IMR-90 (cell line): ENCODE data around the gene KIF18B. TPM values are rescaled to one million over a fixed set of nuclear protein-coding genes. Genes with fewer than 3 reads are reported as not detected.

Source experiments
- ATAC-seq: fragments of 200-7000 bp; cut with Tn5 transposase; 2 replicates; pipeline ENCODE4 v1.9.1; 2020; ENCODE audit warnings: low read depth, mild to moderate bottlenecking, moderate library complexity
- BruUV-seq: library from RNA; stranded (reverse); fragments of 400-500 nt; replicated peaks from 2 replicates; lab custom pipeline; 2021; lab: Mats Ljungman, UMichigan
- CTCF ChIA-PET: fragments of 300-600 bp; formaldehyde crosslinking; extraction: SDS; loops from one replicate; lab custom pipeline; 2021; ENCODE audit warnings: antibody characterized with exemption; lab: Yijun Ruan, JAX
- POLR2A ChIA-PET: fragments of 300-600 bp; sonication (Branson Sonifier 250); formaldehyde crosslinking; loops from one replicate; lab custom pipeline; 2022; ENCODE audit warnings: antibody characterized with exemption; ENCODE audit not compliant: unreplicated experiment; lab: Charles Lee
- DNase-seq: peaks from one replicate; pipeline ENCODE4 v3.0.0; 2013
- H2AFZ ChIP-seq: replicated peaks from 2 replicates; pipeline ENCODE3; 2013; ENCODE audit warnings: low read length, mild to moderate bottlenecking; ENCODE audit not compliant: poor library complexity
- H2AK5ac ChIP-seq: 2 replicates; pipeline ENCODE4 v1.6.1; 2013; ENCODE audit warnings: low read depth, low read length, inconsistent platforms
- H2AK9ac ChIP-seq: replicated peaks from 2 replicates; pipeline ENCODE3; 2013; ENCODE audit warnings: mild to moderate bottlenecking, low read depth, low read length, moderate library complexity; ENCODE audit not compliant: poor library complexity
- H2BK120ac ChIP-seq: 2 replicates; pipeline ENCODE4 v1.6.1; 2013; ENCODE audit warnings: low read depth, low read length, inconsistent platforms
- H2BK15ac ChIP-seq: 3 replicates; pipeline ENCODE4 v1.6.1; 2013; ENCODE audit warnings: low read depth, low read length, inconsistent platforms
- H2BK20ac ChIP-seq: 2 replicates; pipeline ENCODE4 v1.6.1; 2013; ENCODE audit warnings: low read depth, mild to moderate bottlenecking, inconsistent platforms, low read length, moderate library complexity
- H2BK5ac ChIP-seq: 2 replicates; pipeline ENCODE4 v1.6.1; 2013; ENCODE audit warnings: mild to moderate bottlenecking, low read depth, low read length, inconsistent platforms; ENCODE audit not compliant: poor library complexity, severe bottlenecking
- H3K14ac ChIP-seq: replicated peaks from 2 replicates; pipeline ENCODE4 v1.6.1; 2013; ENCODE audit warnings: low read depth, low read length, inconsistent platforms
- H3K18ac ChIP-seq: 2 replicates; pipeline ENCODE4 v1.6.1; 2013; ENCODE audit warnings: low read depth, low read length, control low read depth
- H3K23ac ChIP-seq: 2 replicates; pipeline ENCODE4 v1.6.1; 2013; ENCODE audit warnings: low read depth, low read length, inconsistent platforms
- H3K27ac ChIP-seq: 2 replicates; pipeline ENCODE4 v1.5.1; 2013; ENCODE audit warnings: mild to moderate bottlenecking, control low read depth, low read length; ENCODE audit not compliant: insufficient read depth
- H3K27me3 ChIP-seq: 2 replicates; pipeline ENCODE4 v1.6.1; 2013; ENCODE audit warnings: low read length; ENCODE audit not compliant: control insufficient read depth, insufficient read depth
- H3K36me3 ChIP-seq: 2 replicates; pipeline ENCODE4 v1.6.1; 2013; ENCODE audit warnings: low read length, mixed read lengths; ENCODE audit not compliant: control insufficient read depth, insufficient read depth
- H3K4ac ChIP-seq: 2 replicates; pipeline ENCODE4 v1.6.1; 2013; ENCODE audit warnings: low read depth, low read length, inconsistent platforms
- H3K4me1 ChIP-seq: 2 replicates; pipeline ENCODE4 v1.6.1; 2013; ENCODE audit warnings: low read length, mixed read lengths; ENCODE audit not compliant: control insufficient read depth, insufficient read depth
- H3K4me2 ChIP-seq: 2 replicates; pipeline ENCODE4 v1.6.1; 2013; ENCODE audit warnings: low read depth, mild to moderate bottlenecking, control low read depth, low read length, moderate library complexity
- H3K4me3 ChIP-seq: 2 replicates; pipeline ENCODE4 v1.5.1; 2013; ENCODE audit warnings: low read depth, mild to moderate bottlenecking, control low read depth, low read length, moderate library complexity; ENCODE audit not compliant: insufficient read depth
- H3K56ac ChIP-seq: 2 replicates; pipeline ENCODE4 v1.6.1; 2013; ENCODE audit warnings: low read length, inconsistent platforms; ENCODE audit not compliant: insufficient read depth; ENCODE audit errors: extremely low read depth
- H3K79me1 ChIP-seq, 2 experiments: 2 replicates each; pipeline ENCODE4 v1.6.1; 2013; ENCODE audit warnings: low read length in 2 of 2, inconsistent platforms in 1 of 2, low read depth in 1 of 2
- H3K9ac ChIP-seq: 2 replicates; pipeline ENCODE4 v1.6.1; 2013; ENCODE audit warnings: low read depth, low read length, control low read depth
- H3K9me1 ChIP-seq: 2 replicates; pipeline ENCODE4 v1.6.1; 2013; ENCODE audit warnings: low read length, inconsistent platforms; ENCODE audit not compliant: insufficient read depth
- H3K9me3 ChIP-seq: 2 replicates; pipeline ENCODE4 v1.6.1; 2013; ENCODE audit warnings: low read length; ENCODE audit not compliant: control insufficient read depth, insufficient read depth
- H4K20me1 ChIP-seq: 2 replicates; pipeline ENCODE4 v1.6.1; 2013; ENCODE audit warnings: low read length, inconsistent platforms; ENCODE audit not compliant: insufficient read depth
- H4K5ac ChIP-seq: 2 replicates; pipeline ENCODE4 v1.6.1; 2013; ENCODE audit warnings: mild to moderate bottlenecking, low read depth, low read length, control low read depth
- H4K8ac ChIP-seq, 2 experiments: 2 replicates each; pipeline ENCODE4 v1.6.1; 2013; ENCODE audit warnings: low read depth in 2 of 2, low read length in 2 of 2, control low read depth in 1 of 2, inconsistent platforms in 1 of 2
- H4K91ac ChIP-seq: 2 replicates; pipeline ENCODE4 v1.6.1; 2013; ENCODE audit warnings: low read depth, low read length, inconsistent platforms; ENCODE audit not compliant: insufficient read depth
- MAZ ChIP-seq: IDR thresholded peaks from 2 replicates; pipeline ENCODE4 v1.6.1; 2012; ENCODE audit warnings: low read depth, mild to moderate bottlenecking, low read length, improper control_type of control experiment, moderate library complexity, borderline replicate concordance
- WGBS, 2 experiments: methylation state at CpG; one replicate each; pipeline versions ENCODE4 v1.1.5 to v1.1.7; 2013; ENCODE audit warnings: missing lambda C conversion rate in 2 of 2; ENCODE audit not compliant: insufficient read length in 1 of 2; ENCODE audit errors: extremely low coverage in 2 of 2; 5-methylcytosine and 5-hydroxymethylcytosine counted together
- dilution Hi-C: fragments of 300-500 bp; cut with HindIII; formaldehyde crosslinking; loops from one replicate; pipeline ENCODE4 v1.14.3; 2018; ENCODE audit warnings: low sequenced_read_pairs; ENCODE audit not compliant: unreplicated experiment
- in situ Hi-C: fragments of 300-500 bp; cut with MboI; formaldehyde crosslinking; loops from 3 replicates; pipeline ENCODE4 v1.14.3; 2019; ENCODE audit warnings: low sequenced_read_pairs, inconsistent platforms, mixed read lengths
- intact Hi-C: fragments of 100-400 bp; cut with micrococcal nuclease; formaldehyde crosslinking; loops from 2 replicates; pipeline ENCODE4 v1.10.0; 2022
- polyA plus RNA-seq, 3 experiments: library from polyadenylated mRNA; depleted of rRNA; stranded (reverse); fragments of >200 nt; gene quantifications; 2 replicates each; pipeline ENCODE4 v1.2.3, GENCODE V29; 2012; ENCODE audit warnings: low replicate concordance in 1 of 3
- total RNA-seq: library from RNA; depleted of rRNA; stranded (reverse); fragments of >200 nt; gene quantifications from 2 replicates; pipeline ENCODE4 v1.2.3, GENCODE V29; 2012
- TF ChIP-seq, protein P1 (sequence below): conservative IDR thresholded peaks from 2 replicates; pipeline ENCODE4 v1.5.1; 2012; ENCODE audit warnings: mild to moderate bottlenecking, low read depth, low read length, improper control_type of control experiment

Gene KIF18B
- total and polyA plus RNA-seq, 2 of the 4 experiments (the other 2 are of a cell fraction), result 1.3 to 16.0 TPM

DNA sequence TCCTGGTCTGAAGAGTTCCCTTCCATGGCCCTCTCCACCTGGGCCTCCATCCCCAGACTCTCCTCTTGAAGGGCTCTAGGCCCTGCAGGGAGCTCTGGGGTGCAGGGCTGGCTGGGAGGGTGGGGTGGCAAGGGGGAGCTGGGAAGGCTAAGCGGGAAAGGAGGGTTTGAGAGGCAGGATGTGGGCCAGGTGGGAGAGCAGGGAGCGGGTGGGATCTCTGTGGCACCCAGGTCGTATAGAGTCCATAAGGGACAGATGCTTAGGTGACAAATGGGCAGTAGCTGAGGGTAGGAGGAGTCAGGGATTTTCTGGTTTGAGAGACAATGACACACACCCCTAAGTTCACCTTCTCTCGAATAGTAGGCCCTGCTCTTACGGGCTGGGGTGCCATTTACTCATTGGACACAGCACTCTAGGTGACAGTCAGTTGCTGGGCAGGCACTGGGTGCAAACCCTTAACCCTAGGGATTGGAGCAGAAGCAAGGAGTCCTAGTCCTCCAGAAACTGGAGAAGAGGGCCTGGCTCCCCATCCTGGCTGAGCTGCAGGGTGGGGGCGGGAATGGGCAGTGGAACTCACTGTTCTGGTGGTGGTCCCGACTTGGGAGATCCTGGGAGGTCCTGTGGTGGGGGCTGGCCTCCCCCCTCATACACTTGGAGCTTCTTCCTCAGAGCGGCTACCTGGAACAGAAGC, 15.3 kb downstream of the KIF18B start:
- BruUV-seq, result no TSS peak
- Histone ChIP-seq H2AK9ac (no peak overlapping the region), H3K27ac (no peak overlapping the region), H3K9ac (no peak overlapping the region), H4K5ac (no peak overlapping the region), H2BK15ac (no peak overlapping the region), H2AK5ac (no peak overlapping the region), H2BK120ac (no peak overlapping the region), H3K4ac (no peak overlapping the region), H2BK5ac (no peak overlapping the region), H3K23ac (no peak overlapping the region), H3K4me2 (no peak overlapping the region), H4K8ac (no peak overlapping the region), H3K9me1 (no peaks in the 10 kb centered on the region; the same call in 1 of the 2 replicates), H4K91ac (no peak overlapping the region), H2BK20ac (no peak overlapping the region), H4K20me1 (no peaks in the 10 kb centered on the region; the same call in 1 of the 2 replicates), H3K36me3 (peaks cover 7% of the 10 kb centered on the region), H3K4me1 (no peaks in the 10 kb centered on the region), H3K14ac (no peak overlapping the region), H3K18ac (no peak overlapping the region), H3K79me1 (peaks cover 16 to 34% of the 10 kb centered on the region in 2 experiments), H3K4me3 (no peak overlapping the region), H3K27me3 (no peaks in the 10 kb centered on the region), H3K9me3 (no peaks in the 10 kb centered on the region), H2AFZ (no peak overlapping the region), H3K56ac (no peak overlapping the region)
- intact Hi-C loops (no loop called here), dilution Hi-C loops (no loop called here), in situ Hi-C loops (no loop called here)
- no peak for ATAC-seq
- WGBS, 2 experiments, result no CpG with 5 or more reads among the region's 8 CpGs
- no peak for TF ChIP-seq MAZ
- TF ChIP-seq, protein P1, sequence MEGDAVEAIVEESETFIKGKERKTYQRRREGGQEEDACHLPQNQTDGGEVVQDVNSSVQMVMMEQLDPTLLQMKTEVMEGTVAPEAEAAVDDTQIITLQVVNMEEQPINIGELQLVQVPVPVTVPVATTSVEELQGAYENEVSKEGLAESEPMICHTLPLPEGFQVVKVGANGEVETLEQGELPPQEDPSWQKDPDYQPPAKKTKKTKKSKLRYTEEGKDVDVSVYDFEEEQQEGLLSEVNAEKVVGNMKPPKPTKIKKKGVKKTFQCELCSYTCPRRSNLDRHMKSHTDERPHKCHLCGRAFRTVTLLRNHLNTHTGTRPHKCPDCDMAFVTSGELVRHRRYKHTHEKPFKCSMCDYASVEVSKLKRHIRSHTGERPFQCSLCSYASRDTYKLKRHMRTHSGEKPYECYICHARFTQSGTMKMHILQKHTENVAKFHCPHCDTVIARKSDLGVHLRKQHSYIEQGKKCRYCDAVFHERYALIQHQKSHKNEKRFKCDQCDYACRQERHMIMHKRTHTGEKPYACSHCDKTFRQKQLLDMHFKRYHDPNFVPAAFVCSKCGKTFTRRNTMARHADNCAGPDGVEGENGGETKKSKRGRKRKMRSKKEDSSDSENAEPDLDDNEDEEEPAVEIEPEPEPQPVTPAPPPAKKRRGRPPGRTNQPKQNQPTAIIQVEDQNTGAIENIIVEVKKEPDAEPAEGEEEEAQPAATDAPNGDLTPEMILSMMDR, result no peak
- no peak for DNase-seq
- POLR2A ChIA-PET, result no interaction called here
- CTCF ChIA-PET, result no interaction called here
